Neural progenitor cell (in vitro differentiated cells): ENCODE data around the gene CARTPT. TPM values are rescaled to one million over a fixed set of nuclear protein-coding genes. Genes with fewer than 3 reads are reported as not detected.

Source experiments
- DNase-seq: peaks from one replicate; pipeline ENCODE4 v3.0.0-alpha.2; 2016; ENCODE audit warnings: low spot score
- H2AFZ ChIP-seq: fragments of 200-600 bp; sonication (generic); replicated peaks from 2 replicates; pipeline ENCODE4 v1.6.1; 2016; ENCODE audit warnings: antibody characterized with exemption
- H3F3A ChIP-seq: fragments of 200-600 bp; sonication (generic); 2 replicates; pipeline ENCODE4 v1.6.1; 2016; ENCODE audit warnings: antibody characterized with exemption, low read depth
- H3K27ac ChIP-seq: fragments of 200-600 bp; sonication (generic); 2 replicates; pipeline ENCODE4 v1.5.1; 2016; ENCODE audit warnings: mild to moderate bottlenecking
- H3K27me3 ChIP-seq: fragments of 200-600 bp; sonication (generic); 2 replicates; pipeline ENCODE4 v1.6.1; 2016; ENCODE audit warnings: mild to moderate bottlenecking, moderate library complexity
- H3K36me3 ChIP-seq: fragments of 200-600 bp; sonication (generic); 2 replicates; pipeline ENCODE4 v1.5.1; 2016
- H3K4me1 ChIP-seq: fragments of 200-600 bp; sonication (generic); 2 replicates; pipeline ENCODE4 v1.6.1; 2016; ENCODE audit warnings: mixed run types
- H3K4me2 ChIP-seq: fragments of 200-600 bp; sonication (generic); 2 replicates; pipeline ENCODE4 v1.6.1; 2016
- H3K4me3 ChIP-seq: fragments of 200-600 bp; sonication (generic); 2 replicates; pipeline ENCODE4 v1.5.1; 2016
- H3K79me2 ChIP-seq: fragments of 200-600 bp; sonication (generic); 2 replicates; pipeline ENCODE4 v1.6.1; 2016; ENCODE audit warnings: low read depth
- H3K9ac ChIP-seq: fragments of 200-600 bp; sonication (generic); 2 replicates; pipeline ENCODE4 v1.6.1; 2016
- H3K9me3 ChIP-seq: fragments of 200-600 bp; sonication (generic); 2 replicates; pipeline ENCODE4 v1.5.1; 2016; ENCODE audit warnings: low read depth
- H4K20me1 ChIP-seq: fragments of 200-600 bp; sonication (generic); 2 replicates; pipeline ENCODE4 v1.6.1; 2016; ENCODE audit warnings: low read depth
- H3K27ac Mint-ChIP-seq: 3 replicates; pipeline ENCODE4 v1.8.0; 2021; ENCODE audit warnings: mixed read lengths
- H3K27me3 Mint-ChIP-seq: 2 replicates; pipeline ENCODE4 v1.8.0; 2022; ENCODE audit warnings: low read depth, mild to moderate bottlenecking, inconsistent platforms, moderate library complexity, mixed read lengths; ENCODE audit not compliant: insufficient read depth
- H3K36me3 Mint-ChIP-seq: 3 replicates; pipeline ENCODE4 v1.8.0; 2021; ENCODE audit warnings: mixed read lengths
- H3K4me1 Mint-ChIP-seq: 3 replicates; pipeline ENCODE4 v1.8.0; 2021; ENCODE audit warnings: mixed read lengths
- H3K4me3 Mint-ChIP-seq: 3 replicates; pipeline ENCODE4 v1.8.0; 2021; ENCODE audit warnings: mild to moderate bottlenecking, moderate library complexity, mixed read lengths
- H3K9me3 Mint-ChIP-seq: 3 replicates; pipeline ENCODE4 v1.8.0; 2020; ENCODE audit warnings: mixed read lengths
- EZH2 ChIP-seq: fragments of 200-600 bp; sonication (generic); IDR thresholded peaks from 2 replicates; pipeline ENCODE4 v1.6.1; 2017; ENCODE audit warnings: antibody characterized with exemption, mild to moderate bottlenecking, moderate library complexity
- EZH2phosphoT487 ChIP-seq: fragments of 200-600 bp; sonication (generic); IDR thresholded peaks from 2 replicates; pipeline ENCODE4 v1.6.1; 2017; ENCODE audit warnings: antibody characterized with exemption
- total RNA-seq: library from RNA; depleted of rRNA; stranded (reverse); fragments of >200 nt; gene quantifications from 2 replicates; pipeline ENCODE4 v1.2.3, GENCODE V29; 2015; ENCODE audit warnings: low replicate concordance
- TF ChIP-seq, protein P1 (sequence below): fragments of 200-600 bp; sonication (generic); IDR thresholded peaks from 2 replicates; pipeline ENCODE4 v1.5.1; 2017; ENCODE audit warnings: antibody characterized with exemption, mild to moderate bottlenecking

The CARTPT gene
- total RNA-seq, 1 donor from 2014 or later: not detected

DNA sequence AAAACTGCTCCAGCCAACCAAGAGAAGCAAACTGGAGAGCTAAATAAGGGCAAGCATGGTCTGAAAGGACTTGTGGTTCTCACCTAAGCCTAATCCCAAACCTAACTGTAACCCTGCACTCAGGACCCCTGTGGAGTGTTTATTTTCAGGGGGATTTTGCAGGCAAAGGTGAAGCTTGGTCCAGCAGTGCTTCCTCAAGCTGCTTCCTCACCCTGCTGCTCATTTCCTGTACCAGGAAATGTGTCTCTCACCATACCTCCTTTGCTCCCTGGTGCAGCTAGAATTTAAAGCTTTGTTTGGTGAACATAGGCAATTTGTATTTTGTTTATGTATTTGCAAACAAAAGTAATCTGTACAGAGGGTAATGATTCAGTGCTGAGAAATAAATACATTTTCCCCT lies 50.2 kb downstream of the CARTPT start:
- no peak overlapping the region for H3K27ac Mint-ChIP-seq
- Histone ChIP-seq H3K79me2 (no peaks in the 10 kb centered on the region), H3K9ac (no peak overlapping the region), H3K4me3 (no peak overlapping the region), H3K9me3 (no peaks in the 10 kb centered on the region), H3K27ac (no peak overlapping the region), H3K27me3 (no peaks in the 10 kb centered on the region), H4K20me1 (no peaks in the 10 kb centered on the region), H3F3A (no peaks in the 10 kb centered on the region), H3K4me1 (peaks cover 6% of the 10 kb centered on the region), H2AFZ (no peak overlapping the region), H3K4me2 (no peak overlapping the region), H3K36me3 (no peaks in the 10 kb centered on the region)
- H3K4me1 Mint-ChIP-seq: no peaks in the 10 kb centered on the region
- no peak overlapping the region for H3K4me3 Mint-ChIP-seq
- no peaks in the 10 kb centered on the region for H3K36me3 Mint-ChIP-seq
- peaks cover 2% of the 10 kb centered on the region for H3K27me3 Mint-ChIP-seq
- no peak for DNase-seq
- TF ChIP-seq, protein P1, sequence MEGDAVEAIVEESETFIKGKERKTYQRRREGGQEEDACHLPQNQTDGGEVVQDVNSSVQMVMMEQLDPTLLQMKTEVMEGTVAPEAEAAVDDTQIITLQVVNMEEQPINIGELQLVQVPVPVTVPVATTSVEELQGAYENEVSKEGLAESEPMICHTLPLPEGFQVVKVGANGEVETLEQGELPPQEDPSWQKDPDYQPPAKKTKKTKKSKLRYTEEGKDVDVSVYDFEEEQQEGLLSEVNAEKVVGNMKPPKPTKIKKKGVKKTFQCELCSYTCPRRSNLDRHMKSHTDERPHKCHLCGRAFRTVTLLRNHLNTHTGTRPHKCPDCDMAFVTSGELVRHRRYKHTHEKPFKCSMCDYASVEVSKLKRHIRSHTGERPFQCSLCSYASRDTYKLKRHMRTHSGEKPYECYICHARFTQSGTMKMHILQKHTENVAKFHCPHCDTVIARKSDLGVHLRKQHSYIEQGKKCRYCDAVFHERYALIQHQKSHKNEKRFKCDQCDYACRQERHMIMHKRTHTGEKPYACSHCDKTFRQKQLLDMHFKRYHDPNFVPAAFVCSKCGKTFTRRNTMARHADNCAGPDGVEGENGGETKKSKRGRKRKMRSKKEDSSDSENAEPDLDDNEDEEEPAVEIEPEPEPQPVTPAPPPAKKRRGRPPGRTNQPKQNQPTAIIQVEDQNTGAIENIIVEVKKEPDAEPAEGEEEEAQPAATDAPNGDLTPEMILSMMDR: no peak
- no peak for TF ChIP-seq EZH2
- no peak for TF ChIP-seq EZH2phosphoT487
- H3K9me3 Mint-ChIP-seq: no peaks in the 10 kb centered on the region

DNA sequence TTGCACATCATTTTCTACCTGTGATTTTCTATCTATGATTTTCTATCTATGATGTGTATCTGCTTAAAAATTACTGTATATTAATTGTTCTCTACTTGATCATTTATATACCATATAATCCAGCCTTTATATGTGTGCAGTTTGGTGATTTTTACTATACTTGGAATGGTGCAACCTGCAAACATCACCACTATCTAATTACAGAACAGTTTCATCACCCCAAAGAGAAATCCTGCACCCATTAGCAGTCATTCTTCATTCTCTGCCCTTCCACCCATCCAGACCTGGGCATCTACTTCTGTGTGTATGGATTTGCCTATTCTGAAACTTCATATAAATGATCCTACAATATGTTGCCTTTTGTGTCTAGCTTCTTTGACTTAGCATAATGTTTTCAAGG lies 51.3 kb downstream of the CARTPT start:
- Mint-ChIP-seq H3K4me1 (no peaks in the 10 kb centered on the region), H3K9me3 (no peaks in the 10 kb centered on the region), H3K27ac (no peak overlapping the region), H3K4me3 (no peak overlapping the region), H3K36me3 (no peaks in the 10 kb centered on the region), H3K27me3 (peaks cover 2% of the 10 kb centered on the region)
- Histone ChIP-seq H3K4me3 (no peak overlapping the region), H3K9ac (no peak overlapping the region), H3K36me3 (no peaks in the 10 kb centered on the region), H4K20me1 (no peaks in the 10 kb centered on the region), H3K27ac (no peak overlapping the region), H3K9me3 (no peaks in the 10 kb centered on the region), H3F3A (no peaks in the 10 kb centered on the region), H3K4me1 (peaks cover 6% of the 10 kb centered on the region), H2AFZ (no peak overlapping the region), H3K27me3 (no peaks in the 10 kb centered on the region), H3K4me2 (no peak overlapping the region), H3K79me2 (no peaks in the 10 kb centered on the region)
- DNase-seq: no peak
- TF ChIP-seq EZH2phosphoT487: no peak
- TF ChIP-seq EZH2: no peak
- TF ChIP-seq, protein P1: no peak

Other genes with a start within 250 kb of the CARTPT start
- 19.8 and 20.3 TPM in 2 replicates for gene MCCC2, start 131.9 kb upstream of the CARTPT start, total RNA-seq